SK-N-SH (cell line): ENCODE measurements around the gene RBM38.

ENCODE experiments used
- CHD2 ChIP-seq: fragments of 150-350 bp; IDR thresholded peaks from 2 replicates; pipeline ENCODE4 v1.6.1; 2018; ENCODE audit warnings: low read length; ENCODE audit not compliant: partially characterized antibody
- CTCF ChIP-seq: fragments of 200-600 bp; sonication (generic); IDR thresholded peaks from 2 replicates; pipeline ENCODE4 v1.6.1; 2017; ENCODE audit warnings: antibody characterized with exemption, mild to moderate bottlenecking, moderate library complexity
- EP300 ChIP-seq, 2 experiments: IDR thresholded peaks; 2 replicates each; pipeline versions ENCODE4 v1.4.0 to v1.6.1; 2012; ENCODE audit warnings: borderline replicate concordance in 1 of 2, low read depth in 1 of 2, low read length in 1 of 2
- FOXJ3 ChIP-seq: sonication (generic); formaldehyde crosslinking; IDR thresholded peaks from 2 replicates; pipeline ENCODE4 v1.5.1; 2020; ENCODE audit warnings: mild to moderate bottlenecking, missing genetic modification reagents
- IRF3 ChIP-seq: fragments of 150-350 bp; IDR thresholded peaks from 2 replicates; pipeline ENCODE4 v1.6.1; 2016; ENCODE audit warnings: mild to moderate bottlenecking, low read depth, low read length
- MXI1 ChIP-seq: IDR thresholded peaks from 2 replicates; pipeline ENCODE4 v1.6.1; 2012; ENCODE audit warnings: mild to moderate bottlenecking, low read depth, low read length, improper control_type of control experiment
- PBX3 ChIP-seq: IDR thresholded peaks from 2 replicates; pipeline ENCODE4; 2012
- SIN3A ChIP-seq: IDR thresholded peaks from 2 replicates; pipeline ENCODE4 v1.6.1; 2012; ENCODE audit warnings: low read depth, mild to moderate bottlenecking, low read length, moderate library complexity, borderline replicate concordance

- no peak for TF ChIP-seq CHD2
- TF ChIP-seq SIN3A: no peak
- TF ChIP-seq MXI1: no peak
- TF ChIP-seq IRF3: no peak
- no peak for TF ChIP-seq CTCF
- no peak for TF ChIP-seq EP300 (IDR thresholded peaks at IDR 0.05; ENCODE audit: borderline replicate concordance in 1 of 2, low read depth in 1 of 2, low read length in 1 of 2)
- no peak for TF ChIP-seq FOXJ3 (CRISPR knock-in tag)
- TF ChIP-seq PBX3: no peak
These were observed 7.1 kb downstream of the RBM38 start for GRCh38 chr20:57398231-57398821.
